Esophagus mucosa (tissue), 1 donor: ENCODE results near the gene TMEM121. TPM values are rescaled to one million over a fixed set of nuclear protein-coding genes. Genes with fewer than 3 reads are reported as not detected.
A peak's percentile ranks its signal among the peaks of the same experiment; 100 is the strongest.
"Not testable (repeated sequence)": the region's sequence is repeated elsewhere in the genome, so short reads cannot be mapped to it uniquely, and the experiment has no call there.

Experiments
- ATAC-seq: fragments of 200-7000 bp; cut with Tn5 transposase; one replicate; pipeline ENCODE4 v1.9.1; 2020
- total RNA-seq: library from RNA; stranded (reverse); gene quantifications from one replicate; pipeline ENCODE4 v1.2.4, GENCODE V29; 2023
- donor health status: DM: yes; HTN: yes; CAD: no.

TMEM121 gene
- total RNA-seq, 1 donor from 2014 or later = 0.48 TPM

DNA sequence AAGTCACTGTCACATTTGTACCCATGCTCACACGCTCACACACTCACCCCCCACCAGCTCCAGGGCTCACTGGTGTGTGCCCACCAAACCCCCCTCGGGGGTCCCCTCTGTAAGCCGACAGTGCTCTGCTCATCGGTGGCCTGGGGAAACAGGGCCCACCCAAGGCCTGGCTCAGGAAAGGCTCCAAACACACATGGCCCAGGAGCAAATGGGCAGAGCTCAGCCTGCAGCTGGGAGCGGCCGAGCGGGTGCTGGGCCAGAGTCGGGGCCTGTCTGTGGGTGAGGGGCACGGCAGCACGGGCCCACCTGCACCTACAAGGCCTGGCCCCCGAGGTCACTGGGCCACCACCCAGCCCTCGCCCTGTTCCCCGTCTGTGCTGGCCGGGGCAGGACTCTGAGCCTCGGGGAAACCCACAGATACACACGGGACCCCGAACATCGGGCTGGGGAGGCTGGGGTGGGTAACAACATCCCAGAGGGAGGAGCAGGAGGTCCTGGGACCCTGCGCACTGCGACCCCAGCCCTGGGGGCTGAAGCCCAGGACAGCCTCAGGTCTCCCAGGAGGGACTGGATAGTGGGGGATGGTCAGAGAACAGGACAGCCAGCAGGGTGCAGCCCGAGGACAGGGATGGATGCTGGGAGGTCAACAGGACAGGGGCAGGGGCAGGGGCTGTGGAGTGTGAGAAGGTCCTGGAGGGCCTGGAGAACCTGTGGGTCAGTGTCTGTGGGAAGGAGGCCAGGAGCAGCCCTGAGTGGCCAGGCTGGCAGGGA lies 45.0 kb downstream of the TMEM121 start:
- not testable (repeated sequence) for ATAC-seq

DNA sequence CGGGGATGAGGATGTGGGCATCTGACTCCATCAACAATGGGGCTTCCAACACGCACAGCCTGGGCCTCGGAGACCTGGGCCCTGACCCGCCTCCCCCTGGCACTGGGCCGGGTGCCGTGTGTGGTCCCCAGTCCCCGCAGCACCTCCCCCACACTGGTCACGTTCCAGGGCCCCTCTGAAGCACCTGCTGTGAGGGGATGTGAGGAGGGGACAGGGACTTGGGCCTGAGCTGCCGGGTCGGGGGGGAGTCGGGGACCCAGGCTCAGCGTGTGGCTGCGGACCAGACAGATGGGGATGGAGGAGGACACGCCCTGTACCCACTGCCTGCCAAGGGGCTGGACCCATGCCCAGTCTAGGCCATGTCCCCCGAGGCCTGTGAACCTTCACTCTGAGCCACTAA lies 45.7 kb downstream of the TMEM121 start:
- not testable (repeated sequence) for ATAC-seq

DNA sequence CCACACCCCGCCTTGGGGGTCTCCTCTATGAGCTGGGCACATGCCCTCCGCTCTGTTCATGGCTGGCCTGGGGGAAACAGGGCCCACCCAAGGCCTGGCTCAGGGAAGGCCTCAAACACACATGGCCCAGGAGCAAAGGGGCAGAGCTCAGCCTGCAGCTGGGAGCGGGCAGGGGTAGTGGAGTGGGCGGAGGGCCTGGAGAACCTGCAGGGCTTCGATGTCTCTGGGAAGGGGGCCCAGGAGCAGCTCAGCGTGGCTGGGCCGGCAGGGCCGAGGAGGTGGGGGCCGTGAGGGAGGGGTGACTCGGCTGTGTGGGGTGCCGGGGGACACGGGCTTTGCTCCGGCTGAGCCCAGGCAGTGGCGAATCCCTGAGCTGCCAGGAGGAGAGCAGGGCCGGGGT lies 47.5 kb downstream of the TMEM121 start:
- not testable (repeated sequence) for ATAC-seq

DNA sequence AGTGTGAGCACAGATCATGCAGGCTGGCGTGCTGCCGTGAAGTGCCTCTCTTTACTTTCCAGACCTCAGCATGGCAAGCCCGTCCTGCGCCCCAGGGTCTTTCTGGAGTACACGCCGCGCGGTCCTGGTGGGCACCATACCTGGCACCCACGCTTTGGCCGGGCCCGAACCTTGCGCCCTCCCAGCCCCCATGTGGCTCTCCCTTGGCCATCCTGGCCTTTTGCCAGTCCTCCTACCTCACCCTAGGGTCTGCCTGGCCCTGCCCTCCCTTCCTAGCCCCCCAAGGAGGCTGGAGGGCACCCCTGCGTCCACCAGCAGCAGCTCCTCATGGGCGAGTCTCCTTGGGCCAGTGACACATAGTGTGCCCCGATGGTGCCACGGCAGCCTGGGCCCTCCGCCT lies 48.0 kb downstream of the TMEM121 start:
- ATAC-seq = not testable (repeated sequence)

GRCh38 chr14:105575016-105575700 lies 48.8 kb downstream of the TMEM121 start:
- peak; percentile 60 for ATAC-seq

- no peak for ATAC-seq
These were observed 50.2 kb downstream of the TMEM121 start for GRCh38 chr14:105576525-105577088.

DNA sequence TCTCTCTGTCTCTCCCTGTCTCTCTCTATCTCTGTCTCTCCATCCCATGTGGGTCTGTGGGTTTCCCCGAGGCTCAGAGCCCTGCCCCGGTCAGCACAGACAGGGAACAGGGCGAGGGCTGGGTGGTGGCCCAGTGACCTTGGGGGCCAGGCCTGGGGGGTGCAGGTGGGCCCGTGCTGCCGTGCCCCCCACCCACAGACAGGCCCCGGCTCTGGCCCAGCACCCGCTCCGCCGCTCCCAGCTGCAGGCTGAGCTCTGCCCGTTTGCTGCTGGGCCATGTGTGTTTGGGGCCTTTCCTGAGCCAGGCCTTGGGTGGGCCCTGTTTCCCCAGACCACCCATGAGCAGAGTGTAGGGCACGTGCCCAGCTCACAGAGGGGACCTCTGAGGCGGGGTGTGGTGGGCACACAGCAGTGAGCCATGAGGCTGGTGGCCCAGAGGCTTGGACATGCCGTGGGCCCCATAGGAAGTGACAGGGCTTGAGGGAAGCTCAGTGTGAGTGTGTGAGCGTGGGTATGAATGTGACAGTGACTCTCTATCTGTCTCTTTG lies 51.0 kb downstream of the TMEM121 start:
- no peak for ATAC-seq

DNA sequence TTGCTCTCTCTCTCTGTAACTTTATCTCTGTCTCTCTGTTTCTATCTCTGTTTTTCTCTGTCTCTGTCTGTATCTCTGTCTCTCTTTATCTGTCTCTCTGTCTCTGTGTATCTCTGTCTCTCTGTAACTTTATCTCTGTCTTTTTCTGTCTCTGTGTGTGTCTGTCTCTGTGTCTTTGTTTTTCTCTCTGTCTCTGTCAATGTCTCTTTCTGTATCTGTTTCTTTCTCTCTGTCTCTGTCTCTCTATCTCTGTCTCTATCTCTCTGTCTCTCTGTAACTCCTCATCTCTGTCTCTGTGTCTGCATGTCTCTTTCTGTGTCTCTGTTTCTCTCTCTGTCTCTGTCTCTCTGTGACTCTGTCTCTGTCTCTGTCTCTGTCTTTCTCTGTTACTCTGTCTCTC lies 51.7 kb downstream of the TMEM121 start:
- ATAC-seq = no peak

- peak; percentile 8 for ATAC-seq
These were observed 52.8 kb downstream of the TMEM121 start for GRCh38 chr14:105579221-105579620.

Other genes with a start within 250 kb of the TMEM121 start
- gene BRF1, start 225.6 kb upstream of the TMEM121 start, total RNA-seq = 11.7 TPM
- gene PACS2, start 211.8 kb upstream of the TMEM121 start, total RNA-seq = 24.9 TPM
- gene TEX22, start 128.0 kb upstream of the TMEM121 start, total RNA-seq = 2.0 TPM
- 30.9 TPM for gene MTA1, start 106.8 kb upstream of the TMEM121 start, total RNA-seq
- 51.5 TPM for gene CRIP2, start 51.8 kb upstream of the TMEM121 start, total RNA-seq
- 42.6 TPM for gene CRIP1, start 39.7 kb upstream of the TMEM121 start, total RNA-seq
- gene TEDC1, start 35.3 kb upstream of the TMEM121 start, total RNA-seq = 8.9 TPM